Measurements from ENCODE around the gene RPS27A. TPM values are rescaled to one million over a fixed set of nuclear protein-coding genes. Genes with fewer than 3 reads are reported as not detected.
"Not testable (repeated sequence)": the region's sequence is repeated elsewhere in the genome, so short reads cannot be mapped to it uniquely, and the experiment has no call there.

RPS27A gene
- polyA plus RNA-seq, 1 donor = 2,190 TPM

DNA sequence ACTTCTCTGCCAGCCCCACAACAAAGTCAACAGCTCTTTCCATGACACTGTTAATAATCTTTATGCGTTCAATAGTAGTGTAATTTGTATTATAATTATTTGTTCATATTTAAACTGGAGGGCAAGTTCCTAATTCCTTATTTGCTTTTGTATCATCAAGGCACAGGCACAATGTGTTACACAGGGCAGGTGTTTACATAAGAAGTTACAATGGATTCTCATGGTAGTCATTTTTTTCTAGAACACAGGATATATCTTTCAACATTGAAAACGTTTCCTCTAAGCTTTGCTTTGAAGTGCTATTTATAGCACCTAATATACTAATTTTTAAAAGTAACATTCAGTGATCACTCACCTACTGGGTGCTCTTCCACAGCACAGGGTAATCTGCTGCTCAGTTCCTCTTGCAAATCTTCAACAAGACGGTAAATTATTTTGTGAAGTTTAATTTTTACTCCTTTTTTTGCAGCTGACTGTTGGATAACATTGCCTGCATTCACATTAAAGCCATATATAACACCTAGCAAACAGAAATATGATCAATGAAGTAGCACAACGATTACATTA is 7.3 kb downstream of the RPS27A start:
- DNase-seq (ENCODE audit: low read depth) = no peak

DNA sequence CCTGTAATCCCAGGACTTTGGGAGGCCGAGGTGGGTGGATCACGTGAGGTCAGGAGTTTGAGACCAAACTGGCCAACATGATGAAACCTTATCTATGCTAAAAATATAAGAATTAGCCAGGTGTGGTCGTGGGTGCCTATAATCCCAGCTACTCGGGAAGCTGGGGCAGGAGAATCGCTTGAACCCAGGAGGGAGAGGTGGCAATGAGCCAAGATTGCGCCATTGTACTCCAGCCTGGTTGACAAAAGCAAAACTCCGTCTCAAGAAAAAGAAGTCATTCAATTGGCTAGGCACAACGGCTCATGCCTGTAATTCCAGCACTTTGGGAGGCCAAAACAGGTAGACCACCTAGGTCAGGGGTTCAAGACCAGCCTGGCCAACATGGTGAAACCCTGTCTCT is 9.1 kb downstream of the RPS27A start:
- not testable (repeated sequence) for DNase-seq (ENCODE audit: low read depth)

DNA sequence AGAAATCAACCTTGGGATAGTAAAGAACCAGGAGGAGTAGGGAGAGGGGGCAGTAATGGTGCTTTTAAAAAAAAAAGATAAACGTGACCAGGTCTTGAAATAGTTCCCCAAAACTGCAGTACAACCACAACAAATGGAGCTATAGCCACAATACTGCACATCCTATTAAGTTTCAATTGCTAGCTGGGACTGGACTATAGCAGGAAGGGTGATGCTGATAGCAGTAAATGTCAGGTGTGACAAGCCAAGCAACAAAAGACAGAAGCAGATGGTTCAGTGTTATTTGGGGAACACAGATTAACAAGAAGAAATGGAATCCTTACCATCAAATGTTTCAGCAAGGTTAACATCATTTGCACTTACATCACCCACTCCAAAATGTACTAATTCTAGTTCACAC is 10.1 kb downstream of the RPS27A start:
- DNase-seq (ENCODE audit: low read depth) = no peak

DNA sequence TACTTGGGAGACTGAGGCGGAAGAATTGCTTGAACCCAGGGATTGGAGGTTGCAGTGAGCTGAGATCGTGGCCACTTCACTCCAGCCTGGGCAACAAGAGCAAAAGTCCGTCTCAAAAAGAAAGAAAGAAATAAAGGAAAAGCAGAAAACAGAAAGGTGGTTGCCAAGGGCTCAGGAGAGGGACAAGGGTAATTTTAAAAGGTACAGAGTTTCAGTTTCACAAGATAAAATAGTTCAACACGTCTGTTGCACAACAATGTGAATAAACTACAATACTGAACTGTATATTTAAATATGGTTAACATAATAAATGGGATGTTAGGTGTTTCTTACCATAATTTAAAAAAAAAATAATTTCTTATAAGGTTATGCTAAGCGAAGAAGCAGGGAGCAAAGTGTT is 12.9 kb downstream of the RPS27A start:
- DNase-seq (ENCODE audit: low read depth) = no peak

DNA sequence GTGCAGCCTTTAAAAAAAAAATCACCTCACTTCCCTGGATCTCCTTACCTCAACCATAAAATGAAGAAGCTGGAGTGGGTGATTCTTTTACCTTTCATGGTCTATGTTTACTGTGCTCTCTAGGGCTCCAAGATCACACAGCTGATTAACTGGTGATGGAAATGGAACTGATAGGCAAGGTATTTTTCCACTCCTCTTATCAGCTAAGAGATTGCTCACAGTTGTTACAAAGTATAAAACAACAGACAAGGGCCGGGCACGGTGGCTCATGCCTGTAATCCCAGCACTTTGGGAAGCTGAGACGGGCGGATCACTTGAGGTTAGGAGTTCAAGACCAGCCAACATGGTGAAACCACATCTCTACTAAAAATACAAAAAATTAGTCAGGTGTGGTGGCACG is 14.5 kb downstream of the RPS27A start:
- no peak for DNase-seq (ENCODE audit: low read depth)

DNA sequence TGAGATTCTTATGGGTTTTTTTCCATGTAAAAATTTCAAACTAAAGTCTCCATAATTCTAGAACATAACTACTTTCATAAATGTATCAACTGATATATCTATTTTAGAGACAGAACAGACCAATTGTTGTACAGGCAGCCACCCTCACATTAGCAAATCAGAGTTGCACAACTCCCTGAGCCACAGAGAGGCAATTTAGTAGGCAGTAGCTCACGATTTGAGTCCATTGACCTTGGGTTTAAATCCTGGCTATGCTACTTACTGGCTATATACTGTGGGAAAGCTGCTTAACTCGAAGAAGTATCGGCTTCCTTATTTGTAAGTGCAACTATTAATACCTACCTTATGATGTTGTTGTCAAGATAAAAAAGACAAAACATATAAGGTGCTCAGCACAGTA is 20.3 kb downstream of the RPS27A start:
- no peak for DNase-seq (ENCODE audit: low read depth)

DNA sequence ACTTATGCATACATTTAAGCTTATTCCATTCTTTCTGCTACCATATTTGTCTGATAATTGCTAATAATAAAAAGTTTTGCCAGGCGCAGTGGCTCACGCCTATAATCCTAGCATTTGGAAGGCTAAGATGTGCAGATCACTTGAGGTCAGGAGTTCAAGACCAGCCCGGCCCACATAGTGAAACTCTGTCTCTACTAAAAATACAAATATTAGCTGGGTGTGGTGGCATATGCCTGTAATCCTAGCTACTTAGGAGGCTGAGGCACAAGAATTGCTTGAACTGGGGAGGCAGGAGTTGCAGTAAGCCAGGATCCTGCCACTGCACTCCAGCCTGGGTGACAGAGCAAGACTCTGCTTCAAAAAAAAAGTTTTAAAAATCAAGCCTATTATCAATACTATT is 27.1 kb downstream of the RPS27A start:
- DNase-seq (ENCODE audit: low read depth) = not testable (repeated sequence)

DNA sequence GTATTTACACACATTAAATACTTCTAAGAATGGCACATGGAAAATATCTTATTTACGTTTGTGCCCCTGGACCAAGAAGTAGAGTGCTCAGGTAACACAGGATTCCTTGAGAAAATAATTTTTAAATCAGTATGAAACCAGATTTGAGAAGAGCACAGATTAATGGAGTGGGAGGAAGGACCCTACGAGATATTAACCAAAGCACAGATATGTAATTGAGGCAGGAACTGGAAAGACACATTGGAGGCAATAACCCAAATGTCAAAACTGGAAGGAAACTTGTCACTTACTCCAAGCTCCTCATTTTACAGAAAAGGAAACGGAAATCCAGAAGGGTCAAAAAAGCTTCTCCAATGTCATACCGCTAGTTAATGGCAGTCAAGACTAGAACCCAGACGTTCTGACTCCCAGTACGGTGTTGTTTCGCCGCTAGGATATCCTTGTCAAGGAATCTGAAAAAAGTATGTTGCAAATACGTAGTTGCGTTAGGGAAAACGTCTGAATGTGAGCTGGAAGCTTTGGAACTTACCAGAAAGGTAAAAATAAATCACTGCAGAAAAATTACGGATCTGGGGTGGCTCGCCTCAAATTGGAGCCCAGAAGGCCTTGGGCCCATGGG is 35.9 kb downstream of the RPS27A start:
- no peak for DNase-seq (ENCODE audit: low read depth)

DNA sequence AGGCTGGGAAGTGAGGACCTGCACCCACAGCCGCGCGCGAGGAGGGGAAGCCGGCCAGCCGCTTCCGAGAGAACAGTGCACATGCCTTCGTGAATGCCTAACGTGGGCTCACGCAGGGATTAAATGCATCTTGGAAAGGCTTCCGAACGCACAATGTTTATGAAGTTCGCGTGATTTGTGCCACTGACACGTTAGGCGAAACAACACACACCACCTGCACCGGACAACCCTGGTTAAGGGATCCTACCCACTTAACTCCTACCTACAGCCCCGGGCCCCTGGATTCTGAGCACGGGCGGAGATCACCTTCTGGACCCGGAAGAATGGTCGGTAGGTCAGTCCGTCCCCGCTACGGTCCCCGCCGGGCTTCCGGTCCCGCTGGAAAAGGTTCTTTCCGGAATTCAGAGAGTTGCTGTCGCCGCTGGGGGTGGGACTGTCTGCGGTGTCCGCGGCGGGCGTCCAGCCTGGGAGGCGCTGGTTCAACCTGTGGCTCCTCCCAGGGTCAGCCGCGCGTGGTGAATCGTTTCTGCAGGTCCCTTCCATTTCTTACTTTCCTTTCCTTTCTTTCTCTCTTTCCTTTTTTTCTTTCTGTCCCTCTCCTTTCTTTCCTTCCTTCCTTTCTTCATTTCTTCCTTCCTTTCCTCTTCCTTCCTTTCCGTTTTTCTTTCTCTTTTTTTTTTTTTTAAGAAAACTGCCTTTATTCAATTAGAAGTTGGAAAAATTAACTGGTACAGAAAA is 36.6 kb downstream of the RPS27A start, which contains the start of gene MTIF2:
Gene MTIF2 (minus strand): TSS at position 325 of the 738 bp plus-strand sequence. CDS start 5,373 bp downstream, outside the sequence.
- DNase-seq (ENCODE audit: low read depth) = peak; percentile 77

DNA sequence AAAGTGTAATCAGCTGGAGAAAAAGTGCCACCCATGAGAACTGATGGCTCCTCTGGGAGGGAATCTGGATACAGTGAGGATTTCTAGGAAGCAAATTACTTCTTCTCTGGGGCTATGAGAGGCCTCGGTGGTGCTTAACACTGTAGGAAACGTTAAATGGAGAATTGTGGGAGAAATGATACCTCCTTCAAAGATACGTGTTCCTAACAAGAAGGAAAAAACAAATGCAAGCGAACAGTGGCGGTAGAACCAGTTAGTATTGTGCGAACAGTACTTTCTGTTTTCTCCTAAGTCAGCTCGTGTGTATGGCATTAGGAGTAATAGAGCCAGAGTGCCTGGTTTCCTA is 37.1 kb downstream of the RPS27A start:
- DNase-seq (ENCODE audit: low read depth) = no peak

DNA sequence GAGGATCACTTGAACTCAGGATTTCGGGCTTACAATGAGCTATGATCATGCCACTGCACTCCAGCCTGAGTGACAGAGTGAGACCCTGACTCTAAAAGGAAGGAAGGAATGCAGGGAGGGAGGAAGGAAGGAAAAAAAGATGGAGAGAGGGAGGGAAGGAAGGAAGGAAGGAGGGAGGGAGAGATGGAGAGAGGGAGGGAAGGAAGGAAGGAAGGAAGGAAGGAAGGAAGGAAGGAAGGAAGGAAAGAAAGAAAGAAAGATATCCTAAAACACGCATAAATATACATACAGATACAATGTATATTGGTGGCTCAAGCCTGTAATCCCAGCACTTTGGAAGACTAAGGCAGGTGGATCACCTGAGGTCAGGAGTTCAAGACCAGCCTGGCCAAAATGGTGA is 41.9 kb downstream of the RPS27A start:
- not testable (repeated sequence) for DNase-seq (ENCODE audit: low read depth)

DNA sequence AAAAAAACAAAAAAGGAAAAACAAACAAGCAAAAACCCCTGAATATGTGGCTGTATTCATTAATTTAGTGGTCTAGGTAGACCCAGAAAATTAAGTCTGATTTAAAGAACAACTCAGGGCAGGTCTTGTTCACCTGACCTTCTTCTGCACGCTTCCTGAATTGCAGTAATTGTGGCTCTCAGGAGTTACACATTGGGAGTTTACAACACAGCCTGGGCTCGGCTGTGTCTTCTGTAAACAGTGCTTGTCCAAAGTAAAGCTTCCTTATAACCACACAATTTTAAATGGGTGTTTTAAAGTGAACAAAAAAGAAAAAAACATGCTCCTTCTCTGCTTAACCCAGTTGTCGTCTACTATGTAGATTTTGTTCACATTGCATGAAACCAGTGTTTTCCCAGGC is 44.8 kb downstream of the RPS27A start:
- DNase-seq (ENCODE audit: low read depth) = no peak

DNA sequence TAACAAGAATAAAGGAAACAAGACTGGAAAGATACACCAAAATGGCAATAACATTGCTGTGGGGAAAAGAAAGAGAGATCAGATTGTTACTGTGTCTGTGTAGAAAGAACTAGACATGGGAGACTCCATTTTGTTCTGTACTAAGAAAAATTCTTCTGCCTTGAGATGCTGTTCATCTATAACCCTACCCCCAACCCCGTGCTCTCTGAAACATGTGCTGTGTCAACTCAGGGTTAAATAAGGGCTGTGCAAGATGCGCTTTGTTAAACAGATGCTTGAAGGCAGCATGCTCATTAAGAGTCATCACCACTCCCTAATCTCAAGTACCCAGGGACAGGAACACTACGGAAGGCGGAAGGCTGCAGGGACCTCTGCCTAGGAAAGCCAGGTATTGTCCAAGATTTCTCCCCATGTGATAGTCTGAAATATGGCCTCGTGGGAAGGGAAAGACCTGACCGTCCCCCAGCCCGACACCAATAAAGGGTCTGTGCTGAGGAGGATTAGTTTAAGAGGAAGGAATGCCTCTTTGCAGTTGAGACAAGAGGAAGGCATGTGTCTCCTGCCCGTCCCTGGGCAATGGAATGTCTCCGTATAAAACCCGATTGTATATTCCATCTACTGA is 46.8 kb downstream of the RPS27A start:
- DNase-seq (ENCODE audit: low read depth) = not testable (repeated sequence)

DNA sequence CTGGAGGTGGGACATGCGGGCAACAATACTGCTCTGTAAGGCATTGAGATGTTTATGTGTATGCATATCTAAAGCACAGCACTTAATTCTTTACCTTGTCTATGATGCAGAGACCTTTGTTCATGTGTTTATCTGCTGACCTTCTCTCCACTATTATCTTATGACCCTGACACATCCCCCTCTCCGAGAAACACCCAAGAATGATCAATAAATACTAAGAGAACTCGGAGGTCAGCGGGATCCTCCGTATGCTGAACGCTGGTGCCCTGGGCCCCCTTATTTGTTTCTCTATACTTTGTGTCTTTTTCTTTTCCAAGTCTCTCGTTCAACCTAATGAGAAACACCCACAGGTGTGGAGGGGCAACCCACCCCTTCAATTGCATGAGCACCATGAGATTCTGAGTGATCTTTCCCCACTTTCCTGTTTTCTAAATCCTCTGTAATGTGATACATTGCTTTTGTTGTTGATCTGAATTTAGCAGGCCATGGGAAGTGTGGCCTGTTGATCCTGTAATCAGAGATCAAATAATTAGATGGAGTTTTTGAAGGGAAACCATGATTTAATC is 47.5 kb downstream of the RPS27A start:
- DNase-seq (ENCODE audit: low read depth) = not testable (repeated sequence)

DNA sequence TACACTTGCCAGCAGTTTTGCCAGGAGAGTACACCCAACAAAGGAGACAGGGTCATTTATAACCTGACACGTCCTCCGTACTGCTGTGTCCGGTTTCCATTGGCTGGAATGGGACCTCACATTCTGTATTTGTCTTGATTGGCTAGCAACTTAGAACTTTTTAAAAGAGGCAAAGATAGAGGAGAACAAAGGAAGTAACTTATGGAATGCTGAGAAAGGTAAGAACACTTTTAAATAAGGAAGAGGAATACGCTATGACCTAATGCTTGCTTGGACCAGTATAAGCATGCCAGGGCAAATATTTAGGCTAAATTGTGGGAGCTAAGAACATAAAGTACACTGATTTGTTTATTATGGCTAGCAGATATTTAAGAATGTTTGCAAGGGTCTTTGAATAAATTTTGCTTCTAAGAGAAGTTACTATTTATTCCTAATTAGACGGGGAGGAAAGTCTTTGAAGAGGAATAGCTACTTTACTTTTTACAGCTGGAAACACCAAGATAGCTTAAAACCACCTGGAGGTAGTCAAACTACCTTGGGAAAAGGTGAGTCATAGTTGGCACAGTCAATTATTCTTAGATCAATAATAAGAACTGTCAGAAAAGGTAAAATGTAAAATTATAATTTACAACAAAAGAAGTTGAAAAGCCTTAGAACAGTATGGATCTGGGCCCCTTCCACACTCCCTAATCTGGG is 48.5 kb downstream of the RPS27A start:
- DNase-seq (ENCODE audit: low read depth) = not testable (repeated sequence)

DNA sequence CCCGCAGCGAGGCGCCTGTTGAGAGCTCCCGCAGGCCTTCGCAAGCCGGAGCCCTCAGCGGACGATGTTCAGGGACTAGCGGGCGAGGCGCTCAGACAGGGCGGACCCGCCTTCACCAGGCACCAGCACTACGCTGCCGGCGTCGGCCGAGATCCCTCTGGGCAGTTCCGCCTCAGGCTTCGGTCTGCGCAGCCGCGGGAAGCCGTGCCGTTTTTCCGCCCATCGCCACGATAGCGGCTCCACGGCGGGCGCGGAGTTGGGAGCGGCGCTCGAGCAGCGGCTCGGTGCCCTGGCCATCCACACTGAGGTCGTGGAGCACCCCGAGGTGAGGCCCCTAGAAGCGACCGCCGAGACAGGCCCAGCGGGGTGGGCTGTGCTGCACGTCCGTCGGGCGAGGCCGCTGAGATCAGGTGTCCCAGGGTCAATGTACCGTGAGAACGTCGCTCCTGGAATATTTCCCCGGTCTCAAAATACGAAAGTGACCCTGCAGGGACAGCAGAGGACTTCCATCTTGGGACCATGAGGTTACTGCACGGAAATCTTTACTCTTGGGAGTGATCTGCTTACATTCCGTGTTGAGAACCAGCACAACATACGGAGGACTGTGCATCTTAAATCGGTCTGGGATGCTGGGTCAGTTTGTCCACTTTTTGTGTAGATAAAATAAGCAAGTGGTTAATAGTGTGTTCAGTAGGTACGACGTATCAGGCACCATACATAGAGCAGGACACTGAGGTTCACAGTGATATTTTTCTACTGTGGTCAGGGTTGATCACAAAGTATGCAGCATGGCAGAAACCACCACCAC is 49.8 kb downstream of the RPS27A start:
- DNase-seq (ENCODE audit: low read depth) = peak; percentile 60

DNA sequence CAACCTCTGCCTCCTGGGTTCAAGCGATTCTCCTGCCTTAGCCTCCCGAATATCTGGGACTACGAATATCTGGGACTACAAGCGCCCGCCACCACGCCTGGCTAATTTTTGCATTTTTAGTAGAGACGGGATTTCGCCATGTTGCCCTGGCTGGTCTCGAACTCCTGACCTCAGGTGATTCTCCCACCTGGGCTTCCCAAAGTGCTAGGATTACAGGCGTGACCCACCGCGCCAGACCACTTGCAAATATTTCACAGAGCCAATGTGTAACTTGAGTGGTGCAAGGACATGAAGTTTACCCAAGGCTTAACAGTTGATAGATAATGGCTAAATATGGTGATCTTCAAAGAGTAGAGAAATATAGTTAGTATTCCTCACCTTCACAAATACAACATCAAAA is 50.6 kb downstream of the RPS27A start:
- no peak for DNase-seq (ENCODE audit: low read depth)

Data from forelimb muscle (tissue), 1 donor.